Neural cell (in vitro differentiated cells): ENCODE measurements around the gene HSBP1L1. TPM values are rescaled to one million over a fixed set of nuclear protein-coding genes. Genes with fewer than 3 reads are reported as not detected.

Source experiments
- H2AFZ ChIP-seq: fragments of 200-600, 300-800 bp; sonication (generic), shearing (Covaris generic); 2 replicates; pipeline ENCODE4 v1.6.0; 2014; ENCODE audit warnings: low read depth, mild to moderate bottlenecking, antibody characterized with exemption, low read length, moderate library complexity
- H3F3A ChIP-seq: fragments of 200-600 bp; shearing (Covaris generic); 2 replicates; pipeline ENCODE4 v1.6.1; 2016; ENCODE audit warnings: mild to moderate bottlenecking, moderate library complexity, mixed read lengths, antibody characterized with exemption, low read length; ENCODE audit not compliant: insufficient read depth, poor library complexity, severe bottlenecking
- H3K27ac ChIP-seq: fragments of 200-600, 300-800 bp; sonication (generic), shearing (Covaris generic); 2 replicates; pipeline ENCODE4 v1.5.1; 2014; ENCODE audit warnings: mild to moderate bottlenecking, low read length, moderate library complexity
- H3K27me3 ChIP-seq: fragments of 300-800, 200-600 bp; sonication (generic), shearing (Covaris generic); 2 replicates; pipeline ENCODE4 v1.6.0; 2014; ENCODE audit warnings: mild to moderate bottlenecking, low read depth, low read length, moderate library complexity; ENCODE audit not compliant: insufficient read depth
- H3K36me3 ChIP-seq: fragments of 300-800, 200-600 bp; sonication (generic), shearing (Covaris generic); 2 replicates; pipeline ENCODE4 v1.5.1; 2014; ENCODE audit warnings: mild to moderate bottlenecking, antibody characterized with exemption, low read length, moderate library complexity; ENCODE audit not compliant: insufficient read depth
- H3K4me2 ChIP-seq: fragments of 300-800, 200-600 bp; sonication (generic), shearing (Covaris generic); 2 replicates; pipeline ENCODE4 v1.6.0; 2014; ENCODE audit warnings: mild to moderate bottlenecking, low read length
- H3K4me3 ChIP-seq: fragments of 300-800, 200-600 bp; sonication (generic), shearing (Covaris generic); 2 replicates; pipeline ENCODE4 v1.5.1; 2014; ENCODE audit warnings: mild to moderate bottlenecking, low read length, moderate library complexity
- H3K79me2 ChIP-seq: fragments of 200-600 bp; shearing (Covaris generic); replicated peaks from 2 replicates; pipeline ENCODE4 v1.6.0; 2014; ENCODE audit warnings: mild to moderate bottlenecking, low read length, moderate library complexity; ENCODE audit not compliant: insufficient read depth
- H3K9ac ChIP-seq: fragments of 300-800, 200-600 bp; sonication (generic), shearing (Covaris generic); 2 replicates; pipeline ENCODE4 v1.6.1; 2016; ENCODE audit warnings: mild to moderate bottlenecking, low read length, mixed read lengths
- H3K9me2 ChIP-seq: fragments of 200-600 bp; shearing (Covaris generic); 2 replicates; pipeline ENCODE4 v1.6.1; 2016; ENCODE audit warnings: mild to moderate bottlenecking, low read length, mixed read lengths; ENCODE audit not compliant: insufficient read depth
- H3K9me3 ChIP-seq: fragments of 200-600, 300-800 bp; sonication (generic), shearing (Covaris generic); 2 replicates; pipeline ENCODE4 v1.6.1; 2016; ENCODE audit warnings: mild to moderate bottlenecking, mixed run types, low read length, moderate library complexity, mixed read lengths
- H4K20me1 ChIP-seq: fragments of 200-600 bp; shearing (Covaris generic); 2 replicates; pipeline ENCODE4 v1.6.1; 2016; ENCODE audit warnings: mild to moderate bottlenecking, mixed run types; ENCODE audit not compliant: insufficient read depth
- CTCF ChIP-seq: fragments of 450-650 bp; IDR thresholded peaks from 2 replicates; pipeline ENCODE4 v1.5.1; 2014; ENCODE audit warnings: antibody characterized with exemption, mild to moderate bottlenecking, moderate library complexity; ENCODE audit not compliant: poor library complexity, severe bottlenecking
- EP300 ChIP-seq: fragments of 450-650 bp; conservative IDR thresholded peaks from 2 replicates; pipeline ENCODE4 v1.6.1; 2014; ENCODE audit warnings: antibody characterized with exemption, mild to moderate bottlenecking, moderate library complexity; ENCODE audit not compliant: poor library complexity, severe bottlenecking
- EZH2 ChIP-seq: fragments of 200-600, 300-800 bp; shearing (Covaris generic), sonication (generic); IDR thresholded peaks from 2 replicates; pipeline ENCODE4 v1.6.1; 2014; ENCODE audit warnings: antibody characterized with exemption, low read length, borderline replicate concordance, mild to moderate bottlenecking; ENCODE audit not compliant: insufficient read depth, poor library complexity, severe bottlenecking
- MXI1 ChIP-seq: fragments of 450-650 bp; conservative IDR thresholded peaks from 2 replicates; pipeline ENCODE4 v1.6.1; 2014; ENCODE audit warnings: antibody characterized with exemption, mild to moderate bottlenecking; ENCODE audit not compliant: poor library complexity, severe bottlenecking
- POLR2AphosphoS5 ChIP-seq: IDR thresholded peaks from 2 replicates; pipeline ENCODE4 v1.6.1; 2012
- RAD21 ChIP-seq: fragments of 450-650 bp; conservative IDR thresholded peaks from 2 replicates; pipeline ENCODE4 v1.6.1; 2014; ENCODE audit warnings: antibody characterized with exemption, mild to moderate bottlenecking, moderate library complexity
- REST ChIP-seq: IDR thresholded peaks from 2 replicates; pipeline ENCODE4 v1.6.1; 2012; ENCODE audit warnings: borderline replicate concordance
- SMC3 ChIP-seq: fragments of 450-650 bp; conservative IDR thresholded peaks from 2 replicates; pipeline ENCODE4 v1.6.1; 2014; ENCODE audit warnings: antibody characterized with exemption, mild to moderate bottlenecking, moderate library complexity; ENCODE audit not compliant: poor library complexity
- TAF1 ChIP-seq: IDR thresholded peaks from 2 replicates; pipeline ENCODE4 v1.6.1; 2012; ENCODE audit warnings: low read depth
- polyA plus RNA-seq: library from polyadenylated mRNA; depleted of rRNA; stranded (reverse); fragments of >200 nt; gene quantifications from 2 replicates; pipeline ENCODE4 v1.2.3, GENCODE V29; 2014

The HSBP1L1 gene
- polyA plus RNA-seq, 1 donor from 2014 or later = 0.84 TPM

DNA sequence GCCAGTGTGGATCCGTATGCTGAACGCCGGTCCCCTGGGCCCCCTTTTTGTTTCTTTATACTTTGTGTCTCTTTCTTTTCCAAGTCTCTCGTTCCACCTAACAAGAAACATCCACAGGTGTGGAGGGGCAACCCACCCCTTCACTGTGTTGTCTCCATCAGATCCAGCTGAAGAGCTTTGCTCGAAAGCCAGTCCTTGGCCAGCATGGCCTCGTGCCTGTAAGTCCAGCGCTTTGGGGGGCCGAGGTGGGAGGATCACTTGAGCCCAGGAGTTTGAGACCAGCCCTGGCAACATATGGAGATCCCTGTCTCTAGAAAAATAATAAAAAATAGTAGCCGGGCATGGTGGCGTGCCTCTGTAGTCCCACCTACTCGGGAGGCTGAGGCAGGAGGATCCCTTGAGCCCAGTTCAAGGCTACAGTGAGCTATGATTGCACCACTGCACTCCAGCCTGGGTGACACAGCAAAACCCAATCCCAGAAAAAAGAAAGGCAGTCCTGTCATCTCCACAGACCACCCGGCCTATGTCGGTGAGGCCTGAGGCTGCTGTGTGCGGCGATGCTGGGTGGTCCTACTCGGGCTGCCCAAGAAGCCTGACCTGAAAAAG lies 3.4 kb upstream of the HSBP1L1 start:
- H3K9me2 ChIP-seq = no peaks in the 10 kb centered on the region
- H3K4me2 ChIP-seq = no peak overlapping the region
- no peak overlapping the region for H3K27ac ChIP-seq
- no peaks in the 10 kb centered on the region for H3K79me2 ChIP-seq
- H3F3A ChIP-seq = no peaks in the 10 kb centered on the region
- H2AFZ ChIP-seq = no peak overlapping the region
- no peaks in the 10 kb centered on the region for H3K36me3 ChIP-seq
- H3K9ac ChIP-seq = no peak overlapping the region
- no peaks in the 10 kb centered on the region for H3K9me3 ChIP-seq
- no peaks in the 10 kb centered on the region for H3K27me3 ChIP-seq
- H4K20me1 ChIP-seq = no peaks in the 10 kb centered on the region
- TF ChIP-seq POLR2AphosphoS5 (no peak), MXI1 (no peak)
- no peak overlapping the region for H3K4me3 ChIP-seq

GRCh38 chr18:79961527-79962291 lies 2.7 kb upstream of the HSBP1L1 start:
- Histone ChIP-seq H3K9me2 (no peaks in the 10 kb centered on the region), H3K27me3 (no peaks in the 10 kb centered on the region), H3K9ac (no peak overlapping the region), H4K20me1 (no peaks in the 10 kb centered on the region), H3K36me3 (no peaks in the 10 kb centered on the region), H3K9me3 (no peaks in the 10 kb centered on the region), H2AFZ (no peak overlapping the region), H3K79me2 (no peaks in the 10 kb centered on the region), H3K4me2 (no peak overlapping the region), H3K27ac (no peak overlapping the region), H3K4me3 (no peak overlapping the region), H3F3A (no peaks in the 10 kb centered on the region)
- no peak for TF ChIP-seq POLR2AphosphoS5
- no peak for TF ChIP-seq EP300
- no peak for TF ChIP-seq RAD21
- no peak for TF ChIP-seq MXI1
- no peak for TF ChIP-seq SMC3
- no peak for TF ChIP-seq TAF1
- no peak for TF ChIP-seq CTCF
- TF ChIP-seq REST = no peak
- no peak for TF ChIP-seq EZH2
